ENCODE results near the gene ASPHD1. TPM values are rescaled to one million over a fixed set of nuclear protein-coding genes. Genes with fewer than 3 reads are reported as not detected.
A peak's percentile ranks its signal among the peaks of the same experiment; 100 is the strongest.
"Not testable (repeated sequence)": the region's sequence is repeated elsewhere in the genome, so short reads cannot be mapped to it uniquely, and the experiment has no call there.

Gene ASPHD1
- total RNA-seq, 4 donors from 2014 or later: 0.32 to 0.61 TPM; not detected in 2

GRCh38 chr16:29925781-29926710, 25.8 kb downstream of the ASPHD1 start, which contains the start of gene KCTD13:
Gene KCTD13, minus strand, starts transcription at chr16:29926226. Its CDS starts 193 bp downstream, at chr16:29926033.
- DNase-seq: peak; percentile 27
- no peaks in the 10 kb centered on the region for H3K27me3 ChIP-seq
- no peaks in the 10 kb centered on the region for H3K9me3 ChIP-seq
- 0 to 1% methylated on average over 23 to 33 of the region's 89 CpGs for WGBS, 2 donors
- peak within 1 kb of the TSS; percentile 84 to 92 (median 87) for H3K27ac ChIP-seq
- H3K4me3 ChIP-seq: peak within 1 kb of the TSS; percentile 70 to 91 (median 84)
- intact Hi-C loops (cut with DNase I): no loop called here
- peaks cover 15 to 31% (median 16%) of the 10 kb centered on the region in 3 donors for H3K4me1 ChIP-seq
- peaks cover 0 to 27% (median 7%) of the 10 kb centered on the region in 3 donors for H3K36me3 ChIP-seq
- TF ChIP-seq POLR2A (IDR thresholded peaks at IDR 0.05): peak in 3 of 4 donors; percentile 36 to 83 (median 64)
- TF ChIP-seq CTCF (IDR thresholded peaks at IDR 0.05): peak in 1 of 6 experiments; percentile 24

- Histone ChIP-seq H3K27me3 (no peaks in the 10 kb centered on the region), H3K4me3 (peak overlapping the region; percentile 70 to 91 (median 84)), H3K27ac (peak overlapping the region; percentile 84 to 92 (median 87)), H3K4me1 (peaks cover 15 to 31% (median 16%) of the 10 kb centered on the region in 3 donors), H3K36me3 (peaks cover 0 to 21% (median 7%) of the 10 kb centered on the region in 3 donors), H3K9me3 (no peaks in the 10 kb centered on the region)
- intact Hi-C loops (cut with DNase I): no loop called here
- no peak for DNase-seq
- WGBS, 2 donors: 4 to 5% methylated on average over 12 of the region's 12 CpGs
- TF ChIP-seq CTCF (IDR thresholded peaks at IDR 0.05) (no peak), POLR2A (IDR thresholded peaks at IDR 0.05) (no peak)
Measured at GRCh38 chr16:29926711-29927052, 26.4 kb downstream of the ASPHD1 start.

GRCh38 chr16:29927070-29927905, 27.0 kb downstream of the ASPHD1 start:
- Histone ChIP-seq H3K9me3 (no peaks in the 10 kb centered on the region), H3K36me3 (peaks cover 0 to 15% (median 7%) of the 10 kb centered on the region in 3 donors), H3K27ac (peak overlapping the region; percentile 84 to 92 (median 87)), H3K27me3 (no peaks in the 10 kb centered on the region), H3K4me1 (peaks cover 15 to 31% (median 16%) of the 10 kb centered on the region in 3 donors), H3K4me3 (peak overlapping the region in 3 of 4 donors; percentile 70 to 91 (median 78))
- intact Hi-C loops (cut with DNase I): no loop called here
- 63% methylated on average over 12 of the region's 12 CpGs for WGBS, 2 donors
- no peak for DNase-seq
- TF ChIP-seq CTCF (IDR thresholded peaks at IDR 0.05) (no peak), POLR2A (IDR thresholded peaks at IDR 0.05) (no peak)

- H3K36me3 ChIP-seq; H3K4me3 ChIP-seq; H3K4me1 ChIP-seq; H3K9me3 ChIP-seq; DNase-seq; H3K27ac ChIP-seq; intact Hi-C loops (cut with DNase I); H3K27me3 ChIP-seq: not testable (repeated sequence)
- 100% methylated on average over 1 to 2 of the region's 2 CpGs for WGBS, 2 donors
Measured at GRCh38 chr16:29931750-29932149, 31.5 kb downstream of the ASPHD1 start.

DNA sequence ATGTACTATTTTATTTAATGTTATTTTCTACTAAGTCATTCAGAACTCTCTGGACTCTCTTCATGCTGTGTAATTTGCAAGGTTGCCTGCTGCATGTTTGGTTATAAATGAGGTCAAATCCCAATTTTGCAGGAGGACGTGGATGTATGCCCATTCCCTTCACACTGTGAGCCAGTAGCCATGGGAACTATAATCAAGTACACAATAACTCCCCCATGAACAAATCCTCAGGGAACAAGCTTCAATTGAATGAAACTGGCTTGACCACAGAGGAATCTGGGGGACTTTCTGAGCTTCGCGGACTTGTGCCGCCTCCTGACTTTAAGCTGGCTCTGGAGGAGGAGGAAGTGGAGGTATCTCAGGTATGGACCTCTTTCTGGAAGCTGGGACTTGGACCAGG, 40.4 kb downstream of the ASPHD1 start:
- peaks cover 0 to 6% (median 0%) of the 10 kb centered on the region in 4 donors for H3K27me3 ChIP-seq
- H3K36me3 ChIP-seq: no peaks in the 10 kb centered on the region
- WGBS, 2 donors: 28 to 42% methylated on average over 4 of the region's 4 CpGs
- no peak for TF ChIP-seq CTCF (IDR thresholded peaks at IDR 0.05)
- no peak for TF ChIP-seq POLR2A (IDR thresholded peaks at IDR 0.05)
- DNase-seq: no peak
- no peak overlapping the region for H3K4me3 ChIP-seq
- no peak overlapping the region for H3K27ac ChIP-seq
- intact Hi-C loops (cut with DNase I): no loop called here
- H3K9me3 ChIP-seq: no peaks in the 10 kb centered on the region
- H3K4me1 ChIP-seq: peaks cover 0 to 13% (median 4%) of the 10 kb centered on the region in 3 donors
